ENCODE measurements around the gene CD7.

DNA sequence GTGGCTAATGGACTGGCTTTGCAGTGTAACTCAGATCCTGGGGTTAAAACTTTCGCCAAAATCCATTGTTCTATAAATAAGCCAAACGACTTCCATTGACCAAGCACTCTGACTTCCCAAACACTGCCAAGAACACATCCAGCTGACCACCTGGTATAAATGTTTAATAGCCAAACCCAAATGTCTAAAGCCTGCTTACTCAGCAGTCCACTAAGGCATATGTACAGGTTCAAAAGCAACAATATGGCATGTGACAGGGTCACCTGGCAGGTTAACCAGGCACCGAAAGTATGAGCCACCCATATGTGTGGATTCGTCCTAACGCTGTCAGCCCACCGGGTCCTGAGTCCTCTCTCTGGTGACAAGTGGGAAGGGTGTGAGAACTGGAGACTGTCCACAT, 46.0 kb downstream of the CD7 start:
- TF ChIP-seq, protein P1, sequence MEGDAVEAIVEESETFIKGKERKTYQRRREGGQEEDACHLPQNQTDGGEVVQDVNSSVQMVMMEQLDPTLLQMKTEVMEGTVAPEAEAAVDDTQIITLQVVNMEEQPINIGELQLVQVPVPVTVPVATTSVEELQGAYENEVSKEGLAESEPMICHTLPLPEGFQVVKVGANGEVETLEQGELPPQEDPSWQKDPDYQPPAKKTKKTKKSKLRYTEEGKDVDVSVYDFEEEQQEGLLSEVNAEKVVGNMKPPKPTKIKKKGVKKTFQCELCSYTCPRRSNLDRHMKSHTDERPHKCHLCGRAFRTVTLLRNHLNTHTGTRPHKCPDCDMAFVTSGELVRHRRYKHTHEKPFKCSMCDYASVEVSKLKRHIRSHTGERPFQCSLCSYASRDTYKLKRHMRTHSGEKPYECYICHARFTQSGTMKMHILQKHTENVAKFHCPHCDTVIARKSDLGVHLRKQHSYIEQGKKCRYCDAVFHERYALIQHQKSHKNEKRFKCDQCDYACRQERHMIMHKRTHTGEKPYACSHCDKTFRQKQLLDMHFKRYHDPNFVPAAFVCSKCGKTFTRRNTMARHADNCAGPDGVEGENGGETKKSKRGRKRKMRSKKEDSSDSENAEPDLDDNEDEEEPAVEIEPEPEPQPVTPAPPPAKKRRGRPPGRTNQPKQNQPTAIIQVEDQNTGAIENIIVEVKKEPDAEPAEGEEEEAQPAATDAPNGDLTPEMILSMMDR (IDR thresholded peaks at IDR 0.05; ENCODE audit: low read depth, low read length, poor library complexity, severe bottlenecking): no peak
- TF ChIP-seq EZH2phosphoT487 (IDR thresholded peaks at IDR 0.05; ENCODE audit: borderline replicate concordance, low read length): no peak

Measured in DOHH2 (cell line).